ENCODE results near the gene B3GNT5.

Gene B3GNT5

DNA sequence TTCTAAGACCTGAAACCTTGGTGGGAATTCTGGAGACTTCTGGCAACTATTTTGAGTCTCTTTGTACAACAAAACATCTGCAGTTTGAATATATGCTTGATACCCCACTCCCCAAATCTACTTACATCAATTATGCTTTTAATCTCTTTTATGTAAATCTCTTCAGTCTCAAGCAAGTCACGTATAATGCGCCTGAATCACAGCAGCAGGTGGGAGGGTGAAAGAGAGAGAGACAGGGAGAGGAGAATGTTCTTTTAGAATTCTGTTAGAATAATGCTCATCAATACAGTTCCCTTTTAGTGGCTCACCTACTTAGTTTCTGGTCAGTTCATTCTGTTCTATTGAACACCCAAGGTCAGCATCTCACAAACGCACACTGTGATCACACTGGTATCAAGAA is 22.2 kb upstream of the B3GNT5 start:
- FAIRE-seq = no peak

DNA sequence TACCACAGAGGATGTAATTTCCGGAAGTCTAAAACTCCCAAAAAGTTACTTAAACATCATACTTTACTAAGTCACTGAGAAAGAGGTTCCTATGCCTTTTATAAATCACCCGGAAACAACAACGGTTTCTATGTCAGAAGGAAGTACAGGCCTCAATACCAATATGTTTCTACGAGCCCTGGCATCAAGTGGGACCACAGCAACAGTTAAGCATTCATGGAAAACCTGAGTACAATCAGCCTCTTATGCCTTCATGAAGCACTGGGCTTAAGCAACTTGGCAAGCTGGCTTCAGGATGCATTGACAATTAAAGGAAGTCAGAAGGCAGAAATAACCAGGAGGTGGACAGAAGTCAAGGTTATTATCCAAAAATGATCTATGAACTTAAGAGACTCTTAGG is 19.1 kb upstream of the B3GNT5 start:
- FAIRE-seq = no peak

- no peak for FAIRE-seq
These were observed 14.0 kb upstream of the B3GNT5 start for GRCh38 chr3:183239046-183239445.

GRCh38 chr3:183242431-183242830 is 10.6 kb upstream of the B3GNT5 start:
- no peak for FAIRE-seq

- FAIRE-seq = no peak
These were observed 8.8 kb upstream of the B3GNT5 start for GRCh38 chr3:183244219-183244618.

- FAIRE-seq = no peak
These were observed 8.0 kb upstream of the B3GNT5 start for GRCh38 chr3:183244981-183245476.

- FAIRE-seq = no peak
These were observed 6.0 kb upstream of the B3GNT5 start for GRCh38 chr3:183247011-183247589.

- FAIRE-seq = no peak
These were observed 3.9 kb upstream of the B3GNT5 start for GRCh38 chr3:183249006-183249718.

GRCh38 chr3:183252118-183252782 is 803 bp upstream of the B3GNT5 start:
- no peak for FAIRE-seq

DNA sequence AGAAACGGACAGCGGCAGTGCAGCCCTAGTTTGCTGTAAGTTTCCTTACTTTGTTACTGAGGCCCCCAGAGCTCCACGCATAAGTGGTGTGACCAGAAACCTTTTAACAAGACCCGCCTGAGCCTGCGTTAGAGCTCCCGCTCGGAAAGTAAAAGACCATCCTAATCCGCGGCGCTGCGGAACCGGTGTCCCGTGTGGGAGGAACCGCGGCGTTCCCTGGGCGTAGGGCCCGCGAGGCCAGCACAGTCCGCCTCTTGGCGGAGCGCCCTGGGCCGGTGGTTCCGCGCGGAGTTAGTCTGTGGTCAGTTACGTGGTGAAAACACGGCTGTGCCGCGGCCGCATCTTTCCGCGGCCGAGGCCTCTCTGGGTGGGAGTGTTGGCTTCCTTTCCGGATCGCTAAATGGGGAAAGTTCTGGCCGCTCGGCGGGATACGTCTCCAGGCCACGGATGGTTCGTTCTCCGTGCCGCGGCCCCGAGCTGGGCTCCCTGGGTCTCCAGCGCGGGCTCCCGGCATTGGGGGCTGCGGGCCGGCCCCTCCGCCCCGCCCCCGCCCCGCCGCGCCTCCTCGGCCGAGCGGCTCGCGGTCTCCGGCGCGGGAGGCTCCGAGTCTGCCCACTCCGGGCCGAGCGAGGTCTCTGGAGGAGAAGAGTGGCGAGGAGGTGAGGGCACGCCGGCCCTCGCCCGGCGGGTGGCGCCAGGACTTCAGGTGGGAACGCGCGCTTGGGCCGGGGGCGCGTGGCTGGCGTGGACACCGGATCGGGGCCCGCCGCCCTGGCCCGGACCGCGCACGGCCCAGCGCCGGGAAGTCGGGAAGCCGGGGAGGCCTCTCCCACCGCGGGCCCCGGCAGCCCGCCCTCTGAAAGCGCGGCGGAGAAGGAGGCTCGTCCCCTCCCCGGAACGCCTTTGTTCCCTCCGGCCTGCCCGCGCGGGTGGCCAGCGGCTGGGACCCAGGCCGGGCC is 754 bp downstream of the B3GNT5 start:
- FAIRE-seq = no peak

DNA sequence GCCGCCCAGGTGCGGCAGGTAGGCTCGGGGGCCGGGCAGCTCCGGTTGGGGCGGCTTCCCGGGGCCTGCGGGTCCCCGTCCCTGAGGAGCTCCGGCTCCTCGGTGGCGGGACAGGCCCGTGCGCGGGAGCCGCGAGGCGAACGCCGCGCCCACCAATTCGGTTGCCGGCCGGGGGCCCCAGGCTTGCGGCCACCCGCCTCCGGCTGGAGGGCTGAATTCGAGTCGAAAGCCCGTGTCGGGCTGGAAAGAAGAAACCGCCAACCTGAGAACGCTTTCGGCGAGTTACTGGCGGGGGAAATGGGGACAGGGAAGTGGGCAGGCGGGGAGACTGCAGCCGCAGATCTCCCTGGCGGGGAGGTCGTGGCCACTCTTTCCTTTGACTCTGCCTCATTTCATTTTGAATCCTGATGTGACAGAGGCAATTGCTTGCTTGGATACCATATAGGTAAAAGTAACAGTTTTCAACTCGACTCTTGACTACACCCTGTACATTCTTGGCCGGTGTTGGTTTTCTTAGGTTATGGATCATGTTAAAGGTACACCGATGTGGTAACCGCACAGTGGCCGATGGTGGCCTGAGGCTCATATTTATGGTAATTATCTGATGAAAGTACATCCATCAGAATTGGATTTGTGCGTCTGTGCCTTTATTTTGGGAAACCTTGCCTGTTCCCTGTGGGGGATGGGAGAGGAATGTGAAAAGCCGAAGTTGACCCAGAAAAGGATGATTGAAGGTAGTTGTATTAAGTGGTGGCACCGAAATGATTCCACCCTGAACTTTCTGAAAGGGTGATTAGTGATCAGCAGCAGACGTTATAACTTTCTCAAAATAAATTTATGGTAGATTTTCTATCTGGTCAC is 1.7 kb downstream of the B3GNT5 start:
- FAIRE-seq = no peak

DNA sequence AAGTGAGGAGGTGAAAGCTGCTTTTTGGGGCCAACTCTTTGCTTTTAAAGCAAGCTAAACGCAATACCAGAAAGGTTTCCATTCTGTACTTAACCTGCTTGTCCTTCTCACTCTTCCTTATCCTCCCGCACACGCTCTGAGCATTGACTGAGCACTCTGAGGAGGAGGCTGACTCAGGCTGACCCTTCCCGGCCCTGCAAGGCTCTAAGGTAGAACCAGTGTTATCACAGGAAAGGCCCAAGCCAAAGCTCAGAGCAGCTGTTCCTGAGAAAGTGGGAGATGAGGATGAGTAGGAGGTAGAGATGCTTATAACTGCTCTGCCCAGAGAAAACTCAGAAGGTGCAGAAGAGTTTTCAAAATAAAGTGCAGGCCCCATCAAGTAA is 2.3 kb downstream of the B3GNT5 start:
- FAIRE-seq = no peak

DNA sequence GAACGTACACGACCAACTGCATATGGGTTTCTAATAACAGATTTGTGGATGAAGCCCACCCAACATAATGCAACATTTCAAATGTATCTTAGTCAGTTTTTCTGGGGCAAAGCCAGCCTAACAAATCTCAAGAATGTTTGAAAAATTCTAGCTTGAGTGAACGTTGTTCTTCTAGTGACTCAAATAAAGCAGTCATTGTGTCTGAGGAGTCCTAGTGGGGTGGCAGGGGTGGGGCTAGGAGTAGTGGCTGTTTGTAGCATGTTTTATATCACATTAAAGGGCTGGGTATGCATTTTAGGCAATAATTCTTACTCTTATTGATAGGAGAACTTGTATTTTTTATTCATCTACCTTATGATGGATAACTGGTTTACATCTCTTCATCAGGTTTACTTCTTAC is 6.0 kb downstream of the B3GNT5 start:
- FAIRE-seq = no peak

- FAIRE-seq = no peak
These were observed 6.6 kb downstream of the B3GNT5 start for GRCh38 chr3:183259621-183260020.

- no peak for FAIRE-seq
These were observed 7.3 kb downstream of the B3GNT5 start for GRCh38 chr3:183260167-183260904.

GRCh38 chr3:183261151-183261724 is 8.2 kb downstream of the B3GNT5 start:
- no peak for FAIRE-seq

GRCh38 chr3:183262875-183263378 is 9.9 kb downstream of the B3GNT5 start:
- FAIRE-seq = no peak

DNA sequence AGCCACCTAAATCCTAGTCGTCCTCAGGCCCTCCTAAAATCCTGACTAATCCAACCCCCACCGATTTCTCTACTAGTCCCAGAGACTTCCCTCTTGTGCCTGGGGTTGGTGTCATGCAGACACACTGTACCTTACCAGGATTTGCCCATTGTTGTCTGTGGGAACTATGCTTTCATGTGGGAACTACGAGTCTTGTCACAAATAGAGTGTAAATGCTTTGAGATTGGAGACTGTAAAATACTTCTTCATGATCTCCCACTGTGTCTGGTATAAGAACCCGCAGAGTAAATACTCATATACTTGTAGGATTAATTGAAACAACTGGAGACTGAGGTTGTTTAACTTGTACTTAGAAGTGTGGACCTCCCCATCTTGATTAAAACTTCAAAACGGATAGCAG is 11.2 kb downstream of the B3GNT5 start:
- no peak for FAIRE-seq

GRCh38 chr3:183265157-183265642 is 12.1 kb downstream of the B3GNT5 start:
- FAIRE-seq = no peak

DNA sequence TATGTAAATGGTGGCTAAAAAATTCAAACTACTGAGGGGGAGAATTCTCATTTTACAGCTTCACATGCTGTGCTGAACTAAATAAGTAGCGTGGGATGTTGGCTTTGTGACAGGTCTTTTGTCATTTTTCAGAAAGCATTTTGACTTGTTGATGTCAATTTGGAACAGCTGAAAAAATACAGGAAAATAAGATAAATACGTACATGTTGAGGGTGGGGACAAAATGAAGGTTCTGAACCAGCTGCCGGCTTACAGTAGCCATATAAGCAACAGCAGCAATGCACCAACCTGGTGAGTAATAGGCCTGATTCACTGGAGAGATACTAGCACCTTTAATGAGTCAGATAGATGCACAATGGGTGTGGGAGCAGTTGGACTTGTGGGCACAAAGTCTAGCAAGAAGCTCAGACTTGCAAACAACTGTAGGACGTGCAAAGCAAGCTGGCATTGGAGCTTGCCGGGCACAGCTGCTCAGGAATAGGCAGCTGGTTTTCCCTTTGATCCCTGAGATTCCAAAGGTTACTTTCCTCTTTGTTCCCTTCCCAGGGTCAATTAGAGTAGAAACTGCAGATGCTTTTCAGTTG is 12.9 kb downstream of the B3GNT5 start:
- no peak for FAIRE-seq

Data from TTC549 (cell line).